GM12878 (cell line): ENCODE data around the gene FAM193B.

Source experiments
- ESRRA ChIP-seq: IDR thresholded peaks from 2 replicates; pipeline ENCODE4 v1.6.1; 2012; ENCODE audit warnings: mild to moderate bottlenecking, low read length, improper control_type of control experiment
- SIX5 ChIP-seq: IDR thresholded peaks from 2 replicates; pipeline ENCODE4 v1.6.1; 2011; ENCODE audit warnings: mild to moderate bottlenecking, low read depth, low read length, moderate library complexity; ENCODE audit not compliant: severe bottlenecking
- YY1 ChIP-seq: IDR thresholded peaks from 2 replicates; pipeline ENCODE4 v1.6.1; 2011; ENCODE audit warnings: low read depth, mild to moderate bottlenecking, low read length
- ZSCAN29 ChIP-seq: fragments of 450-650 bp; IDR thresholded peaks from 2 replicates; pipeline ENCODE4 v1.6.1; 2017; ENCODE audit warnings: mild to moderate bottlenecking, moderate library complexity
- TF ChIP-seq, protein P1 (sequence below), 3 experiments: IDR thresholded peaks in 2 of 3; conservative IDR thresholded peaks in 1 of 3; 2 replicates each; pipeline ENCODE4 v1.5.1; 2011; ENCODE audit warnings: low read depth in 3 of 3, low read length in 3 of 3, mild to moderate bottlenecking in 3 of 3, control low read depth in 2 of 3, moderate library complexity in 2 of 3, inconsistent platforms in 1 of 3, mixed read lengths in 1 of 3; ENCODE audit not compliant: control insufficient read depth in 2 of 3, insufficient read depth in 1 of 3; ENCODE audit errors: extremely low read depth in 1 of 3

DNA sequence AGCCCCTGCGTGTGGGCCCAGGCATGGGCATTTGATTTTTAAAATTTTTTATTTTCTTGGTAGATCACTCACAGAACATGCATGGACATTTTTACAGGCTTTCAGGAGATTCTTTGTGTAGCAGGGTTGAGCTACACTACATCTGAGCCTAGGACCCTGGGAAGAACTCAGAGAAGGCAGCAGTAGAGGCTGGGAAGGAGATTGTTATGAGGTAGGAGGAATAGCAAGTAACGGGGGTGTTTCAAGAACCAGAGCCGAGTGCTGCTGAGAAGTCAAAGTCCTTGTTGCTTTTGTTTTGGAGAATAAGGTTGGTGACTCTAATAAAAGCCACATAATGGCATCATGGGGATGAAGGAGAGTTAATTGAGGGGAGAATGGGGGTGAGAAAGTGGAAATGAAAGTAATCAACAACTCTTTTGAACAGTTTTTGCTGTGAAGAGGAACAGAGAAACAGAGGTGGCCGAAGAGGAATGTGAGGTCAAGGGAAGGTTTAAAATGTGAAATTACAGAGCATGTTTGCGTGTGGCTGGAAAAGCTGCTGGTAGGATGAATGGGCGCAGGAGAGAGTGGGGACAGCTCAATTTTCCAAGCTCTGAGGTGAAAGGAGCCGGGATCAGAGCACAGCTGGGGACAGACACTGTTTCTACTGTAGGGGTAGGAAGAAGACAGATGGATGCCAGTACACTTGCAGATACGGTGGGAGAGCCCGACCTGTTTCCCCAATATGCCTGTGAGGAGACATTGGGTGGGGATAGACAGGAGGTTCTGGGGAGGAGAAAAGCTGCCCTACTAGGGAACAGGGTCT lies 52.3 kb downstream of the FAM193B start:
- TF ChIP-seq, protein P1, sequence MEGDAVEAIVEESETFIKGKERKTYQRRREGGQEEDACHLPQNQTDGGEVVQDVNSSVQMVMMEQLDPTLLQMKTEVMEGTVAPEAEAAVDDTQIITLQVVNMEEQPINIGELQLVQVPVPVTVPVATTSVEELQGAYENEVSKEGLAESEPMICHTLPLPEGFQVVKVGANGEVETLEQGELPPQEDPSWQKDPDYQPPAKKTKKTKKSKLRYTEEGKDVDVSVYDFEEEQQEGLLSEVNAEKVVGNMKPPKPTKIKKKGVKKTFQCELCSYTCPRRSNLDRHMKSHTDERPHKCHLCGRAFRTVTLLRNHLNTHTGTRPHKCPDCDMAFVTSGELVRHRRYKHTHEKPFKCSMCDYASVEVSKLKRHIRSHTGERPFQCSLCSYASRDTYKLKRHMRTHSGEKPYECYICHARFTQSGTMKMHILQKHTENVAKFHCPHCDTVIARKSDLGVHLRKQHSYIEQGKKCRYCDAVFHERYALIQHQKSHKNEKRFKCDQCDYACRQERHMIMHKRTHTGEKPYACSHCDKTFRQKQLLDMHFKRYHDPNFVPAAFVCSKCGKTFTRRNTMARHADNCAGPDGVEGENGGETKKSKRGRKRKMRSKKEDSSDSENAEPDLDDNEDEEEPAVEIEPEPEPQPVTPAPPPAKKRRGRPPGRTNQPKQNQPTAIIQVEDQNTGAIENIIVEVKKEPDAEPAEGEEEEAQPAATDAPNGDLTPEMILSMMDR (IDR thresholded peaks at IDR 0.05 in 2 of 3, conservative IDR thresholded peaks at IDR 0.05 in 1 of 3; ENCODE audit: control insufficient read depth in 2 of 3, extremely low read depth in 1 of 3, insufficient read depth in 1 of 3, low read depth in 3 of 3, low read length in 3 of 3), result no peak
- TF ChIP-seq YY1, result no peak
- no peak for TF ChIP-seq ZSCAN29
- no peak for TF ChIP-seq ESRRA
- no peak for TF ChIP-seq SIX5
